Subcutaneous abdominal adipose tissue (tissue), 5 donors: ENCODE data around the gene GASK1B.

Experiments
- H3K27ac ChIP-seq: one replicate; pipeline ENCODE4 v1.7.0; 2013; ENCODE audit warnings: low read depth, mild to moderate bottlenecking, inconsistent platforms, low read length, moderate library complexity
- H3K27me3 ChIP-seq, 5 donors: one replicate each; pipeline ENCODE4 v1.7.0; 2013; ENCODE audit warnings: low read length in 5 of 5, inconsistent platforms in 1 of 5; ENCODE audit not compliant: control insufficient read depth in 5 of 5, insufficient read depth in 4 of 5
- H3K36me3 ChIP-seq, 5 donors: one replicate each; pipeline ENCODE4 v1.7.0; 2013; ENCODE audit warnings: low read length in 5 of 5; ENCODE audit not compliant: control insufficient read depth in 5 of 5, insufficient read depth in 5 of 5
- H3K4me1 ChIP-seq, 5 donors: one replicate each; pipeline ENCODE4 v1.7.0; 2013; ENCODE audit warnings: low read length in 5 of 5, mild to moderate bottlenecking in 3 of 5, moderate library complexity in 1 of 5; ENCODE audit not compliant: control insufficient read depth in 5 of 5, insufficient read depth in 5 of 5
- H3K4me3 ChIP-seq, 5 donors: one replicate each; pipeline ENCODE4 v1.7.0; 2013; ENCODE audit warnings: low read length in 5 of 5, low read depth in 1 of 5
- H3K9ac ChIP-seq, 5 donors: one replicate each; pipeline ENCODE4 v1.7.0; 2013; ENCODE audit warnings: low read length in 5 of 5, mild to moderate bottlenecking in 4 of 5, moderate library complexity in 3 of 5
- H3K9me3 ChIP-seq, 5 donors: one replicate each; pipeline ENCODE4 v1.7.0; 2013; ENCODE audit warnings: low read length in 5 of 5; ENCODE audit not compliant: control insufficient read depth in 5 of 5
- donor health status: healthy.
- donor health status: healthy.
- donor health status: healthy.
- donor health status: healthy.
- donor health status: healthy.

Gene GASK1B

GRCh38 chr4:158125310-158125709, 47.5 kb downstream of the GASK1B start:
- H3K27ac ChIP-seq: no peak overlapping the region
- H3K9me3 ChIP-seq: no peaks in the 10 kb centered on the region
- no peak overlapping the region for H3K4me3 ChIP-seq
- peaks cover 3 to 23% (median 13%) of the 10 kb centered on the region in 5 donors for H3K36me3 ChIP-seq
- H3K9ac ChIP-seq: no peak overlapping the region
- no peaks in the 10 kb centered on the region for H3K27me3 ChIP-seq
- H3K4me1 ChIP-seq: peaks cover 0 to 20% (median under 1%) of the 10 kb centered on the region in 5 donors
